HepG2 (cell line): ENCODE results near the gene BICDL2. TPM values are rescaled to one million over a fixed set of nuclear protein-coding genes. Genes with fewer than 3 reads are reported as not detected.

Experiments
- ADNP ChIP-seq: sonication (generic); formaldehyde crosslinking; IDR thresholded peaks from 2 replicates; pipeline ENCODE4 v1.4.0; 2020; ENCODE audit warnings: missing genetic modification reagents
- ARNT ChIP-seq: fragments of 450-650 bp; IDR thresholded peaks from 2 replicates; pipeline ENCODE4 v1.6.1; 2017
- ATRX ChIP-seq: sonication (generic); formaldehyde crosslinking; IDR thresholded peaks from 2 replicates; pipeline ENCODE4 v1.4.0; 2020; ENCODE audit warnings: missing genetic modification reagents, borderline replicate concordance
- CBX5 ChIP-seq: sonication (generic); formaldehyde crosslinking; IDR thresholded peaks from 2 replicates; pipeline ENCODE4 v1.4.0; 2020; ENCODE audit warnings: missing genetic modification reagents, borderline replicate concordance
- FOXA1 ChIP-seq, 2 experiments: fragments of 450-650 bp in 1 of 2; sonication (generic) in 1 of 2; formaldehyde crosslinking in 1 of 2; IDR thresholded peaks; 2 replicates each; pipeline versions ENCODE4 v1.4.0 to v1.6.1; 2016 to 2020; ENCODE audit warnings: missing genetic modification reagents in 1 of 2
- FOXM1 ChIP-seq: sonication (generic); formaldehyde crosslinking; IDR thresholded peaks from 2 replicates; pipeline ENCODE4 v1.5.0; 2020; ENCODE audit warnings: missing genetic modification reagents
- NCOA1 ChIP-seq: sonication (generic); formaldehyde crosslinking; IDR thresholded peaks from 2 replicates; pipeline ENCODE4 v1.9.0; 2021; ENCODE audit warnings: missing genetic modification reagents
- RBM39 ChIP-seq: fragments of 200-400 bp; formaldehyde crosslinking; IDR thresholded peaks from one replicate; pipeline ENCODE4 v1.6.1; 2018; ENCODE audit warnings: antibody characterized with exemption, mild to moderate bottlenecking, low read depth, low read length; ENCODE audit not compliant: poor library complexity, severe bottlenecking
- SOX5 ChIP-seq: IDR thresholded peaks from 2 replicates; pipeline ENCODE4 v1.6.1; 2016; ENCODE audit warnings: borderline replicate concordance
- TBX3 ChIP-seq: fragments of 450-650 bp; IDR thresholded peaks from 2 replicates; pipeline ENCODE4 v1.6.1; 2017; ENCODE audit warnings: antibody characterized with exemption, mild to moderate bottlenecking, inconsistent platforms, borderline replicate concordance
- TCF7 ChIP-seq: sonication (generic); IDR thresholded peaks from 2 replicates; pipeline ENCODE4 v1.6.1; 2016; ENCODE audit warnings: antibody characterized with exemption, low read depth
- TMF1 ChIP-seq: sonication (generic); formaldehyde crosslinking; IDR thresholded peaks from 2 replicates; pipeline ENCODE4 v1.8.1; 2022; ENCODE audit warnings: low read depth, missing genetic modification reagents
- ZFAT ChIP-seq: sonication (generic); formaldehyde crosslinking; conservative IDR thresholded peaks from 2 replicates; pipeline ENCODE4 v1.8.1; 2023; ENCODE audit warnings: missing genetic modification reagents, inconsistent platforms
- ZNF335 ChIP-seq: sonication (generic); formaldehyde crosslinking; IDR thresholded peaks from 2 replicates; pipeline ENCODE4 v1.4.0; 2020; ENCODE audit warnings: missing genetic modification reagents
- ZNF530 ChIP-seq: sonication (generic); formaldehyde crosslinking; IDR thresholded peaks from 2 replicates; pipeline ENCODE4 v1.5.0; 2020; ENCODE audit warnings: low read depth, mild to moderate bottlenecking, missing genetic modification reagents
- ZNF567 ChIP-seq: sonication (generic); formaldehyde crosslinking; IDR thresholded peaks from 2 replicates; pipeline ENCODE4 v1.8.1; 2023; ENCODE audit warnings: mild to moderate bottlenecking, missing genetic modification reagents, borderline replicate concordance
- ZNF607 ChIP-seq: sonication (generic); formaldehyde crosslinking; IDR thresholded peaks from 2 replicates; pipeline ENCODE4 v1.5.1; 2020; ENCODE audit warnings: missing genetic modification reagents, mild to moderate bottlenecking, borderline replicate concordance
- ZNF883 ChIP-seq: sonication (generic); formaldehyde crosslinking; IDR thresholded peaks from 2 replicates; pipeline ENCODE4 v1.5.1; 2020; ENCODE audit warnings: mild to moderate bottlenecking, missing genetic modification reagents; ENCODE audit errors: not compliant biosample characterization
- ZSCAN30 ChIP-seq: sonication (generic); formaldehyde crosslinking; IDR thresholded peaks from 2 replicates; pipeline ENCODE4 v1.5.0; 2020; ENCODE audit warnings: mild to moderate bottlenecking, missing genetic modification reagents
- polyA plus RNA-seq, 8 experiments: library from polyadenylated mRNA; depleted of rRNA in 3 of 8; stranded (reverse) in 7 of 8; unstranded in 1 of 8; fragments of >200 nt; fragmentation: Illumina TruSeq in 4 of 8; extraction: Trizol in 4 of 8; gene quantifications; 2 replicates each; pipeline versions ENCODE4 v1.2.1 to v1.2.3, GENCODE V29; 2011 to 2016; ENCODE audit warnings: low read depth in 4 of 8, missing spikeins in 1 of 8, mixed read lengths in 1 of 8; ENCODE audit not compliant: insufficient read depth in 1 of 8
- total RNA-seq, 5 experiments: library from RNA; depleted of rRNA; stranded (reverse); fragments of >200 nt; fragmentation: Illumina TruSeq; extraction: Trizol; gene quantifications; 2 replicates each; pipeline ENCODE4 v1.2.3, GENCODE V29; 2016; ENCODE audit warnings: low read depth in 1 of 5
- TF ChIP-seq, protein P1 (sequence below): sonication (generic); formaldehyde crosslinking; IDR thresholded peaks from 2 replicates; pipeline ENCODE4 v1.8.0; 2022; ENCODE audit warnings: missing genetic modification reagents, mild to moderate bottlenecking, inconsistent platforms, borderline replicate concordance
- TF ChIP-seq, protein P2 (sequence below): sonication (generic); formaldehyde crosslinking; IDR thresholded peaks from 2 replicates; pipeline ENCODE4 v1.5.0; 2020; ENCODE audit warnings: missing genetic modification reagents, mild to moderate bottlenecking, borderline replicate concordance
- TF ChIP-seq, protein P3 (sequence below): sonication (generic); formaldehyde crosslinking; IDR thresholded peaks from 2 replicates; pipeline ENCODE4 v1.5.0; 2020; ENCODE audit warnings: mild to moderate bottlenecking, missing genetic modification reagents, borderline replicate concordance
- TF ChIP-seq, protein P4 (sequence below): sonication (generic); formaldehyde crosslinking; IDR thresholded peaks from 2 replicates; pipeline ENCODE4 v1.9.0; 2021; ENCODE audit warnings: missing genetic modification reagents, borderline replicate concordance
- TF ChIP-seq, protein P5 (sequence below): IDR thresholded peaks from 2 replicates; pipeline ENCODE4 v1.6.1; 2016

BICDL2 gene
- total and polyA plus RNA-seq, 2 of the 13 experiments (the other 11 are each of a cell fraction or from before 2014, with no cell fraction given) = 0.12 TPM; not detected in 1

DNA sequence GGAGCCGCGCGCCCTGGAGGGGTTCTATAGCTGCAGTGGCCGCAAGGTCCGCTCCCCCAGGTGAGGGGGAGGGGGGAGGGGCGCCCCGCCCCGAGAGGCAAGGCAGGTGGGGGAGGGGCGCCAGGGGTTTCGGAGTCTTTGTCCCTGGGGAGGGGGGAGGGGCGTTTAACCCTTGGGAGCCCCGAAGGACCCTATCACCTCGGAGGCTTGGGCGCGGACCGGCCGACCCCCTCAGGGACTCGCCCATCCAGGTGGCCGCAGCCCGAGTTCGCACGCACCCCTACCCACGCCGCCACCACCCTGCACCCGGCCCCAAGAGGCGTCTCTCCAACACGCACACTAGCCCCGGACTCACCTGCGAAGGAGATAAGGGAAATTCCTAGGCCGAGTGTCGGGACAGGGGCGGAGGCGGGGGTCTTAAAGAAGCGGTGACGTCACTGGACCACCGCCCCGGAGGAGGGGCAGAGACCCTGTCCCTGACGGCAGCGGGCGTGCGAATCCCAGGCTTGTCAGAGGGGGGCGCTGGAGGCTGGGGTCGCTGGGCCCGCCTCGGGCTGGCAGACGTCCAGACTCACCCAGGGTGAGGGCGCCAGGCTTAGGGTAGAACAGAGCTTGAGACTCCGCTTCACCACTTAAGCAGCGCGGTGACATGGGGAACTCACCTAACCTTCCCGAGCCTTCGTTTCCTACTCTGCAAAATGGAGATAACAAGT lies 18.8 kb downstream of the BICDL2 start, which contains the start of gene CLDN6 (continued):
- TF ChIP-seq ZNF883 (no peak), CBX5 (CRISPR knock-in tag) (no peak), FOXM1 (CRISPR knock-in tag) (no peak), NCOA1 (no peak), TMF1 (no peak), ZNF567 (CRISPR knock-in tag) (no peak), ATRX (CRISPR knock-in tag) (no peak), ZNF607 (no peak), ZSCAN30 (CRISPR knock-in tag) (no peak), SOX5 (CRISPR knock-in tag) (no peak), TCF7 (no peak), ARNT (no peak), ZFAT (no peak), RBM39 (no peak), ADNP (CRISPR knock-in tag) (no peak), ZNF335 (no peak; the same call in 1 of the 2 replicates), TBX3 (no peak), FOXA1 (IDR thresholded peaks at IDR 0.05) (no peak), FOXA1 (CRISPR knock-in tag; IDR thresholded peaks at IDR 0.05) (no peak), ZNF530 (no peak)
- TF ChIP-seq, protein P1, sequence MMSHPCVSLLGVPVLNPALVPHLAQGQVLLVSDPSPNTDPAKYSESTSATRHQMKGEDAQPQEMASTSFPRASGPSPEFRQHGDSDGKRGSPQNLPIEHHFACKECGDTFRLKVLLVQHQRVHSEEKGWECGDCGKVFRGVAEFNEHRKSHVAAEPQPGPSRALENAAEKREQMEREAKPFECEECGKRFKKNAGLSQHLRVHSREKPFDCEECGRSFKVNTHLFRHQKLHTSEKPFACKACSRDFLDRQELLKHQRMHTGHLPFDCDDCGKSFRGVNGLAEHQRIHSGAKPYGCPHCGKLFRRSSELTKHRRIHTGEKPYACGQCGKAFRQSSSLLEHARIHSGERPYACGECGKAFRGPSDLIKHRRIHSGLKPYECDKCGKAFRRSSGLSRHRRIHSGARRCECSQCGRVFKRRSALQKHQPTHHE (CRISPR knock-in tag) = no peak
- TF ChIP-seq, protein P2, sequence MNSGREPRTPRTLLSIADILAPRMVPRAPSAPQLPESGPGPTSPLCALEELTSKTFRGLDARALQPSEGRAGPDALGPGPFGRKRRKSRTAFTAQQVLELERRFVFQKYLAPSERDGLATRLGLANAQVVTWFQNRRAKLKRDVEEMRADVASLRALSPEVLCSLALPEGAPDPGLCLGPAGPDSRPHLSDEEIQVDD (CRISPR knock-in tag) = no peak
- TF ChIP-seq, protein P3, sequence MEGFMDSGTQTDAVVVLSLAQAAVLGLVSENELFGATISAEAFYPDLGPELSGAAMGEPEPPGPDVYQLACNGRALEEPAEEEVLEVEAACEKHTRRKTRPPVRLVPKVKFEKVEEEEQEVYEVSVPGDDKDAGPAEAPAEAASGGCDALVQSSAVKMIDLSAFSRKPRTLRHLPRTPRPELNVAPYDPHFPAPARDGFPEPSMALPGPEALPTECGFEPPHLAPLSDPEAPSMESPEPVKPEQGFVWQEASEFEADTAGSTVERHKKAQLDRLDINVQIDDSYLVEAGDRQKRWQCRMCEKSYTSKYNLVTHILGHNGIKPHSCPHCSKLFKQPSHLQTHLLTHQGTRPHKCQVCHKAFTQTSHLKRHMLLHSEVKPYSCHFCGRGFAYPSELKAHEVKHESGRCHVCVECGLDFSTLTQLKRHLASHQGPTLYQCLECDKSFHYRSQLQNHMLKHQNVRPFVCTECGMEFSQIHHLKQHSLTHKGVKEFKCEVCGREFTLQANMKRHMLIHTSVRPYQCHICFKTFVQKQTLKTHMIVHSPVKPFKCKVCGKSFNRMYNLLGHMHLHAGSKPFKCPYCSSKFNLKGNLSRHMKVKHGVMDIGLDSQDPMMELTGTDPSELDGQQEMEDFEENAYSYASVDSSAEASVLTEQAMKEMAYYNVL = no peak
- TF ChIP-seq, protein P4, sequence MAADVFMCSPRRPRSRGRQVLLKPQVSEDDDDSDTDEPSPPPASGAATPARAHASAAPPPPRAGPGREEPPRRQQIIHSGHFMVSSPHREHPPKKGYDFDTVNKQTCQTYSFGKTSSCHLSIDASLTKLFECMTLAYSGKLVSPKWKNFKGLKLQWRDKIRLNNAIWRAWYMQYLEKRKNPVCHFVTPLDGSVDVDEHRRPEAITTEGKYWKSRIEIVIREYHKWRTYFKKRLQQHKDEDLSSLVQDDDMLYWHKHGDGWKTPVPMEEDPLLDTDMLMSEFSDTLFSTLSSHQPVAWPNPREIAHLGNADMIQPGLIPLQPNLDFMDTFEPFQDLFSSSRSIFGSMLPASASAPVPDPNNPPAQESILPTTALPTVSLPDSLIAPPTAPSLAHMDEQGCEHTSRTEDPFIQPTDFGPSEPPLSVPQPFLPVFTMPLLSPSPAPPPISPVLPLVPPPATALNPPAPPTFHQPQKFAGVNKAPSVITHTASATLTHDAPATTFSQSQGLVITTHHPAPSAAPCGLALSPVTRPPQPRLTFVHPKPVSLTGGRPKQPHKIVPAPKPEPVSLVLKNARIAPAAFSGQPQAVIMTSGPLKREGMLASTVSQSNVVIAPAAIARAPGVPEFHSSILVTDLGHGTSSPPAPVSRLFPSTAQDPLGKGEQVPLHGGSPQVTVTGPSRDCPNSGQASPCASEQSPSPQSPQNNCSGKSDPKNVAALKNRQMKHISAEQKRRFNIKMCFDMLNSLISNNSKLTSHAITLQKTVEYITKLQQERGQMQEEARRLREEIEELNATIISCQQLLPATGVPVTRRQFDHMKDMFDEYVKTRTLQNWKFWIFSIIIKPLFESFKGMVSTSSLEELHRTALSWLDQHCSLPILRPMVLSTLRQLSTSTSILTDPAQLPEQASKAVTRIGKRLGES = no peak
- TF ChIP-seq, protein P5, sequence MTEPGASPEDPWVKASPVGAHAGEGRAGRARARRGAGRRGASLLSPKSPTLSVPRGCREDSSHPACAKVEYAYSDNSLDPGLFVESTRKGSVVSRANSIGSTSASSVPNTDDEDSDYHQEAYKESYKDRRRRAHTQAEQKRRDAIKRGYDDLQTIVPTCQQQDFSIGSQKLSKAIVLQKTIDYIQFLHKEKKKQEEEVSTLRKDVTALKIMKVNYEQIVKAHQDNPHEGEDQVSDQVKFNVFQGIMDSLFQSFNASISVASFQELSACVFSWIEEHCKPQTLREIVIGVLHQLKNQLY (CRISPR knock-in tag) = no peak
